Measurements from ENCODE around the gene LILRB3. TPM values are rescaled to one million over a fixed set of nuclear protein-coding genes. Genes with fewer than 3 reads are reported as not detected.
"Not testable (repeated sequence)": the region's sequence is repeated elsewhere in the genome, so short reads cannot be mapped to it uniquely, and the experiment has no call there.

LILRB3 gene
- polyA plus RNA-seq, 4 donors, result 0.83 to 1.7 (median 1.1) TPM

DNA sequence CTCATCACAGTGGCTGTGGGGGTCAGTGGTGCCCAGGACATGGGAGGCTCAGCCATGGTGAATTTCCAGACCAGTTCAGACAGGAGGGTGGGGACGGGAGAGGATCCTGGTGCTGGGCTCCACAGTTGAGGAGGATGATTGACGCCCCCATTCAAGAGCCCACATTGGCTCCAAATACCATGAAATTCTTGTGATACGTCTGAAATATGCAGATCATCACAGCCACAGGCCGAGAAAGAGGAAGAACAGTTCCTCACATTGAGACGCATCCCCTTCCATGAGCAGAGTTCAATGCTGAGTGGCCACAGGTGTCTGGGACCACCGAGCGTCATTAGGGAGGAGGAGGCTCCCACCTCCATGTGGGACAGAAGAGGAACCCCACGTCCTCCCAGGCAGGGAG lies 21.0 kb upstream of the LILRB3 start:
- not testable (repeated sequence) for DNase-seq (ENCODE audit: low read depth in 4 of 4, low spot score in 3 of 4)

GRCh38 chr19:54242646-54243045 lies 19.8 kb upstream of the LILRB3 start, which contains the start of gene LILRA6:
Gene LILRA6 (minus strand): TSS chr19:54242790.
- DNase-seq (ENCODE audit: low read depth in 4 of 4, low spot score in 3 of 4), result not testable (repeated sequence)

DNA sequence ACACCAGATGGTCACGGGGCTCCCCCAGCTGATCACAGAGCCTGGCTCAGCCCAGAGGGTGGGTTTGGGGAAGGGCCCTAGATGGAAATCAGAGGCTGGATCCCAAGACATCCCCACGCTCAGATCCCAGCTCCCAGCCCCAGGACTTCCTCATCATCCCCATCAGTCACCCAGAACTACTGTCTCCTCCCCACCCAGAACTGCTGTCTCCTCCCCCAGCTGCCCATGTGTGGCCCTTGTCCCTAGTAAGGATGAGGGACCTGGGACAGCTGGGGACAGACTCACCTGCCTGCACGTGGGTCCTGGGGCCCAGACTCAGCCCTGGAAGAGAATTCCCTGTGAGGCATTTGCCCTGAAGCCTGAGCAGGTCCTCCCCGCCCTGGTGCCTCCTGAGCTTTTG lies 19.4 kb upstream of the LILRB3 start:
- not testable (repeated sequence) for DNase-seq (ENCODE audit: low read depth in 4 of 4, low spot score in 3 of 4)

DNA sequence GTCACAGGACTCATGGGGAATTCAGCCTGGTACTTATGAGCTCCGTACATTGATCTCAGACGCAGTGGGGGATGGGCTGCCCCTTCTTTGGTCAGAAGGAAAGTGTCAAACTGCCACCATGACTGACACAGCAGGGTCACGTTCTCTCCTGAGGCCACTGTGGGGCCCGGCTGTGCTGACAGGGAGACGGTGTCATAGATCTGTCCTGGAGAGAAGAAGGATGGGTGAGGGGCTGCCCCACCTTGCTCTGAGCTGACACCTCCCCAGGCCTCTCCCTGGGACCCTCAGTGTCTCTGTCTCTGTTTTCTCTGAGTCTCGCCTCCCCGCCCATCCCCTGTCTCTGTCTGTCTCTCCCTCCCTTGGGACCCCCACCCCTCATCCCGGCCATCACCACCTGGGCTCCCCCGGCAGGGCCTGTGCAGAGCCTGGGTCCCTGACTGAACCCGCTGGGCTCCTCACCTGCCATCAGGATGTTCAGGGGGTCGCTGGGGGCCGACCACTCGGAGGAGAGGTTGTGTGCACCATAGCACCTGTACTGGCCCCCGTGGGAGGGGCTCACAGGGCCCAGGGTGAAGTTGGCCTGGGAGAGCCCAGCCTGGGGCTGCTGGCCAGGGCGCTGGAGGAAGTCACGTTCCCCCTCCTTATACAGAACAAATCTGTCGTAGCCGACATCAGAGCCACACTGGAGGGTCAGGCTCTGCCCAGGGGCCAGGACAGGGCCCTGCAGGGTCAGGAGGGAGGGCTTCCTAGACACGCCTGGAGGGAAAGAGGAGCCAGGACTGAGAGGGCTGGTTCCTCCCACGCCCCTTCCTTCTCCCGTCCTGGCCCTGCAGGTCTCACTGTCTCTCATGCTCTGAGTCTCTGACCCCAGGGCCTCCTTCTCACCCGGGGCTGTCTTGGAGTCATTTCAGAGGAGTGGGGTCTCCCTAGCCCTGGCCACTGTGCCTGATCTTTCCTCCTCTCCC lies 17.8 kb upstream of the LILRB3 start:
- DNase-seq (ENCODE audit: low read depth in 4 of 4, low spot score in 3 of 4), result not testable (repeated sequence)

DNA sequence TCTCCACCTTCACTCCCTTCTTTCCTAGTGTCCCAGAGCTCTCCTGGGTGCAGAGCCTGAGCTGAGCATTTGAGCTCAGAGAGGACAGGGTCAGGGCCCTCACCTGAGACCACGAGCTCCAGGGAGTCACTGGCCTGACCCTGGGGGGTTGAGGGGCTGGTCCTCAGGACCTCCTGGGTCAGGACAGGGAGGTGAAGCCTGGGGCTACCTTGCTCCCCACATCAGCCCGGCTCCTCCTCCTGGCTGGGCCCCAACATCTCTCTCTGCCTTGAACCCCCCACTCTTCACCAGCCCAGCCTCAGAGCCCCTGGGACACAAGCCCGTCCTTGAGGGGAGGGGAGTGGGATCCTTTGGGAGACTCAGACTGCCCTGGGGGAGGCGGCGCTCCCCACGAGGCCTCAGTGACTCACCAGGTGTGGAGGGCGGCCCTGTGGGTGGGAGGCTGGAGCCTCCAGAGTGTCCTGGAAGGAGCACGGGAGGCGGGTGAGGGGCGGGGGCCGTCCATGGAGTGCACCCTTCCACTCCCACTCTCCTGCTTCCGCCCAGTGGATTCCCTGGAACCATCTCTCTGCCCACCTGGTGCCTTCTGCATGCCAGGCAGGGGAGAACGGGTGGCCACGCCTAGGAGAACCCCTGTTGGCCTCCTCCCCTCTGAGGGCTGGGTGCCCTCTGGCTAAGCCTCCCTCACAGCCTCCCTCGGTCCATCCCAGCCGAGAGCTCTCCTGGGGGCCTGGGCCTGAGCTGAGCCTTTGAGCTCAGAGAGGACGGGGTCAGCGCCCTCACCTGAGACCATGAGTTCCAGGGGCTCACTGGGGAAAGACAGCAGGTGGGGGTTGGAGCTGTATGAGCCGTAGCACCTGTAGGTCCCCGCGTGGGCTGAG lies 16.9 kb upstream of the LILRB3 start:
- DNase-seq (ENCODE audit: low read depth in 4 of 4, low spot score in 3 of 4), result not testable (repeated sequence)

DNA sequence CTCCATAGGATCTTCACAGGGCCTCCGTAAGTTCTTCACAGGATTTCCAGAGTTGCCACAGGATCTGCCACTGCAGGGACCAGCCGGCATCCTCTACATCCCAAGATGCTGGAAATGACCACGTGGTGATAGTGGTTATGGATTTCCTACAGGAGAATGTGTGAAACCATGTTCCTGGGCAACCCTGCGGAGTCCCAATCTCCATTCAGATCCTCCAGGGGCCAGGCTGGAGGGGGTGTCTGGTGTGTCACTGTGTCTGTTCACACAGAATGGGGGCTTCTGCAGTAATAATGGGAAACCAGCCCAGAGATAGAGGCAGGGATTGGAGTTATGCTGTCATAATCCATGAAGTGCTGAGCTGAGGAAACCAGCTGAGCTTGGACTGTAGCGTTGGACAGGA lies 11.1 kb upstream of the LILRB3 start:
- DNase-seq (ENCODE audit: low read depth in 4 of 4, low spot score in 3 of 4), result no peak

DNA sequence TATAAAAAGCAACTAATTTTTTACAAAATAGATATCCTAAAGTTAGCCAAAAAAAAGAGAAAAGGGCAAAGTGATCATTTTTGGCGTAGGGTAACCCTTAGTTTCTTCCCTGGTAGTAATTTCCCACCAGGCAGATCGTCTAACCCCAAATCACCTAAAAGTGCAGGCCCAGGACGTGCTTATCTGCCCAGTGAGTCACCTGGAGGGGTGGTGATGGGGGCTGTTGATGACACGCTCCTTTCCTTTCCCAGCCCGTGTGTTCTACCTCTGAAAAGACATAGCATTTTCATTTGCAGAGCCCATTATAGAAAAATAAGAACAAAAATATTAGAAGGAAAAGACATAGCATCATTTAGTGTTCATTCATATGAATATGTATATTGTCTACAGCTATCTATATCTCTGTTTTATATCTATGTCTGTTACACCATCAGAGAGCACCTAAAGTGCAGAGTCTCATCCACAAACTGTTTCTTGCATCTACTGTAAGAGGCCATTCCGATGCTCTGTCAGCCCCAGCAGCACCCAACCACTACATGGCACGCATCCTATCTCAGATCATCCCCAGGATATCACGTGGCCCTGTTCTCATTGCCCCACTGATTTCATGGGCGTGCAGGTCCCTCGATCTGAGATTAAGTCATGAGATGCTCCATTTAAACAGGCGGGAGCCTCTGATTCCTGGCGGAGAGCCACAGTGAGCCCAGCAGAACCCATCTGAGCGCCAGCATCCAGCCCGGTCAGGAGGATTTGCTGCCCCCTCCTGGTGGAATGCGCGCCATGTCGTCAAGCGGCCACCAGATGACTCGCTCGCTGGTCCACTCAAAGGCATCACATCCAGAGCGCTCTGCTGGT lies 8.5 kb upstream of the LILRB3 start:
- DNase-seq (ENCODE audit: low read depth in 4 of 4, low spot score in 3 of 4), result peak; percentile 54 to 71 (median 64)

GRCh38 chr19:54230031-54230430 lies 7.2 kb upstream of the LILRB3 start:
- DNase-seq (ENCODE audit: low read depth in 4 of 4, low spot score in 3 of 4), result no peak

DNA sequence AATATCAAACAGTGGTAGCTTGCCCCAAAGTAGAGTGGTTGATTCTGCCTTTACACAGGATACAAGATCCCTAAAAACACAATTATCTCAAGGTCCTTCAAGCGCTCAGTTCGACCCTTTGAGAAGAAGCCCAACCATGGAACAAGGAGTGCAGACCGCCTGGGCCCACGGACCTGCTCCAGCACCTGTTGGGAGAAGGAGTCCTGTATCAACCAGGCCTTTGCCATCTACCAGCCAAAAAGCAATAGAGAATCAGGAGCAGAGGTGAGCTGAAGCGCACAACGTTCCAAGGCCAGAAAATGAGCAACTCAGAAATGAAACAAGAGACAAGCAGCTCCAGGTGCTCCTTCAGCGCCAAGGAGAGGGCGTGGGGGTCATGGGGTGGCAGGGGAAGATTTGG lies 6.3 kb upstream of the LILRB3 start:
- DNase-seq (ENCODE audit: low read depth in 4 of 4, low spot score in 3 of 4), result no peak

DNA sequence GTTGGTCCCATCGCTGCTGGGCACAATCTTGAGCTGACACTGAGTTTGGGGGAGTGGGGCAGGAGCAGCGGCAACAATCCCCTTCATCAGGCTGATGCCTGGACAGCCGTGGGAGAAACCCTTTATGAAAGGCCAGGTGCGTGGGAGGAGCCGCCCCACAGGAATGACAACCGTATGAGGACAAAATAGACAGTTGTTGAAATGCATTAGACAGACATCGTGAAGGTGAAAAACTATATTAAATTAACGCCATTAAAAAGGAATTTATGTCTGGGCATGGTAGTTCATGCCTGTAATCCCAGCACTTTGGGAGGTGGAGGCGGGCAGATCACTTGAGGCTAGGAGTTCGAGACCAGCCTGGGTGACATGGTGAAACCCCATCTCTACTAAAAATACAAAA lies 1.8 kb upstream of the LILRB3 start:
- not testable (repeated sequence) for DNase-seq (ENCODE audit: low read depth in 4 of 4, low spot score in 3 of 4)

DNA sequence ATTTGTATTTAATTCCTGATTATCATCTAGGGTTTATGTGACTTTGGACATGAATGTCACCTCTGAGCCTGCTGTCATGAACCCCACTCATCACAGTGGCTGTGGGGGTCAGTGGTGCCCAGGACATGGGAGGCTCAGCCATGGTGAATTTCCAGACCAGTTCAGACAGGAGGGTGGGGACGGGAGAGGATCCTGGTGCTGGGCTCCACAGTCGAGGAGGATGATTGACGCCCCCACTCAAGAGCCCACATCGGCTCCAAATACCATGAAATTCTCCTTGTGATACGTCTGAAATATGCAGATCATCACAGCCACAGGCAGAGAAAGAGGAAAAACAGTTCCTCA lies 1.1 kb upstream of the LILRB3 start:
- DNase-seq (ENCODE audit: low read depth in 4 of 4, low spot score in 3 of 4), result not testable (repeated sequence)

- DNase-seq (ENCODE audit: low read depth in 4 of 4, low spot score in 3 of 4), result not testable (repeated sequence)
Observed at GRCh38 chr19:54223277-54223936, 600 bp upstream of the LILRB3 start.

DNA sequence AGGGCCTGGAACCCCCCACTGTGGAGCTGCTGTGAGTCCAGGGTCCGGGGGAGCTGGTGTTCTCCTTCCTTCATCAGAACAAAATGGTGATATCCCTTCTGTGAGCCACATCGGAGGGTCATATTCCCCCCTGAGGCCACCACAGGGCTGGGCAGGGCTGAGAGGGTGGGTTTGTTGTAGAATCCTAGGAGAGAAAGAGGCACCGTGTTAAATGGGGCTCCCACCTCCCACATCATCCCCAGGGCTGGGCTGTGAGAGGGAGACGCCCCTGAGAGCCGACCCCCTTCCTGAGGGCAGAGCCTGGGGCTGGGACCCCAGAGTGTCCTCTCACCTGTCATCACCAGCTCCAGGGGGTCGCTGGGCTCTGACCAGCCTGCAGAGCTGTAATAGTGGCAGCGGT lies 860 bp downstream of the LILRB3 start:
- DNase-seq (ENCODE audit: low read depth in 4 of 4, low spot score in 3 of 4), result not testable (repeated sequence)

GRCh38 chr19:54219702-54220101 lies 3.1 kb downstream of the LILRB3 start:
- DNase-seq (ENCODE audit: low read depth in 4 of 4, low spot score in 3 of 4), result not testable (repeated sequence)

DNA sequence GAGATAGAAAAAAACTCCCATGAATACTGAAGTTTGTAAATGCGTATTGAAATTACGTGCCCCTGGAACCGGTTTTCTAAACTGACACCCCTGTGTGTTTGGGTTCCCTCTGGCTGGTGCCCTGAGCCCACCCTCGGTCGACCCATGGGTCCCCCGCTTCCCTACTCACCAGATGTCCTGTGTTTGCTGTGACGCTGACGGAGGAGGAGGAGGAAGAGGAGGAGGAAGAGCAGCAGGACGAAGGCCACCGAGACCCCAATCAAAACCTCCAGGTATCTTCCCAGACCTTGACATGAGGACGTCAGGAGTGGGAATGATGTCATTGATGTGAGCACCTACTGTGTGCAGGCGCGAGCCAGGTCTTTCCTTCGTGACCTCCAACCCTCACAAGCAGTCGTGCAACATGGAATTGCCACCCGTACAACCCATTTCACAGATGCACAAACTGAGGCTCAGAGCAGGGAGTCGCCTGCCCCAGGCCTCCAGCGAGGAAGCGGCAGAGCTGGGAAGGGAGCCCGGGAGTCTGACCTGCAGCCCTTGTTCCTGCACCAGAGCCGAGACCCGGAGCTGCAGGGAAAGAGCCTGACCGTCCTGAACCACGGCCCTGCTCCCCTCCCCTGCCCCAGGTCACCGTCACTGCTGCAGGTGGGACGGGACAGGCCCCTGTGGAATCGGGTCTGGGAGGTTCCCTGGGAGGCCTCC lies 3.7 kb downstream of the LILRB3 start:
- DNase-seq (ENCODE audit: low read depth in 4 of 4, low spot score in 3 of 4), result no peak

GRCh38 chr19:54218259-54218658 lies 4.5 kb downstream of the LILRB3 start:
- no peak for DNase-seq (ENCODE audit: low read depth in 4 of 4, low spot score in 3 of 4)

GRCh38 chr19:54217517-54218247 lies 5.1 kb downstream of the LILRB3 start:
- not testable (repeated sequence) for DNase-seq (ENCODE audit: low read depth in 4 of 4, low spot score in 3 of 4)

DNA sequence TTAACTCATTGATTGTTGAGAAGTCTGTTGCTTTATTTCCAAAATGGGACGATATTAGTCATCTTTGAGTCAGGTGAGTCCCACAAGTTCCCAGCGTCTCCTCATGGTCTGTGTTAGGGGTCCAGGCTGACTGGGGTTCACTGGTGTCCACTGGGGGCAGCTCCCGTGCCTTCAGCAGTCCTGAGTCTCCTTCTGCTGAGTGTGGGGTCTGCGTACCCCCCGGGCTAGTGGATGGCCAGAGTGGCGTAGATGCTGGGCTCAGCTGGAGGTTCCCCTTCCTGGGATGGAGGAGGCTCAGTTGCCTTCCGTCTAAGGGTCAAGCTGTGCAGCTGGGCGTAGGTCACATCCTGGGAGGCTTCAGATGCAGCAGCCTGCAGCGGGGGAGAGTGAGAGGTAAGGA lies 5.9 kb downstream of the LILRB3 start:
- DNase-seq (ENCODE audit: low read depth in 4 of 4, low spot score in 3 of 4), result no peak

- not testable (repeated sequence) for DNase-seq (ENCODE audit: low read depth in 4 of 4, low spot score in 3 of 4)
Observed at GRCh38 chr19:54214734-54215133, 8.1 kb downstream of the LILRB3 start.

Measured in right renal pelvis (tissue), 4 donors.